Pancreas (tissue), 10 donors: ENCODE results near the gene MPP2. TPM values are rescaled to one million over a fixed set of nuclear protein-coding genes. Genes with fewer than 3 reads are reported as not detected.
A peak's percentile ranks its signal among the peaks of the same experiment; 100 is the strongest.

Experiments
- ATAC-seq, 4 donors: fragments of 200-7000 bp; cut with Tn5 transposase; one replicate each; pipeline versions ENCODE4 v1.8.0 to v1.9.1; 2020; ENCODE audit warnings: mild to moderate bottlenecking in 4 of 4, moderate library complexity in 4 of 4
- DNase-seq, 6 donors: peaks; one replicate each; pipeline ENCODE4 v3.0.0-alpha.2; 2020
- FAIRE-seq: peaks from 2 replicates; lab custom pipeline; 2012; peaks lifted over from hg19 to GRCh38; lab: Jason Lieb, UNC
- H3K27ac ChIP-seq, 4 donors: fragments of 200-600 bp; sonication (generic); 1 replicate in 3 of 4; 2 replicates in 1 of 4; pipeline versions ENCODE4 v1.5.0 to v1.8.0; 2020
- H3K27me3 ChIP-seq, 4 donors: fragments of 200-600 bp; one replicate each; pipeline ENCODE4 v1.8.0; 2021
- H3K36me3 ChIP-seq, 3 donors: fragments of 200-600 bp; sonication (generic) in 1 of 3; one replicate each; pipeline versions ENCODE4 v1.5.0 to v1.8.0; 2020 to 2021
- H3K4me1 ChIP-seq, 3 donors: fragments of 200-600 bp; one replicate each; pipeline ENCODE4 v1.8.0; 2021
- H3K4me3 ChIP-seq, 4 donors: fragments of 200-600 bp; sonication (generic) in 2 of 4; one replicate each; pipeline versions ENCODE4 v1.5.0 to v1.8.0; 2020 to 2021
- H3K9me3 ChIP-seq, 4 donors: fragments of 200-600 bp; one replicate each; pipeline ENCODE4 v1.8.0; 2021
- WGBS, 2 donors: extraction: QIAGEN DNeasy Blood & Tissue Kit; methylation state at CpG; one replicate each; pipeline ENCODE4 v1.1.7; 2013; 5-methylcytosine and 5-hydroxymethylcytosine counted together
- intact Hi-C, 3 donors: fragments of 100-400 bp; cut with DNase I; formaldehyde crosslinking; loops; one replicate each; pipeline versions ENCODE4 v1.11.1 to v1.14.2; 2022
- polyA plus RNA-seq, 2 donors: library from polyadenylated mRNA; stranded (reverse); fragments of 200-250 nt; gene quantifications; one replicate each; pipeline ENCODE4 v1.2.3, GENCODE V29; 2013
- total RNA-seq, 6 donors: library from RNA; stranded (reverse); fragmentation: NEBNext Ultra II Directional in 4 of 6; extraction: Animal tissue kit (Norgen Biotek cat#: 25700) in 4 of 6; gene quantifications; one replicate each; pipeline versions ENCODE4 v1.2.1 to v1.2.4, GENCODE V29; 2021 to 2023
- TF ChIP-seq, protein P1 (sequence below), 4 donors: fragments of 200-600 bp; sonication (generic) in 3 of 4; IDR thresholded peaks; one replicate each; pipeline versions ENCODE4 v1.5.0 to v1.8.0; 2021; ENCODE audit warnings: antibody characterized with exemption in 4 of 4
- donor health status: healthy with polysubstance abuse.
- donor health status: DM: no; HTN: no; CAD: no; lungs with moderate emphysema.
- donor health status: DM: no; HTN: no; CAD: no.
- donor health status: control.
- donor health status: control.
- donor health status: Bipolar disorder and iron deficiency.
- donor health status: DM: yes; HTN: yes; CAD: no.
- donor health status: DM: no; HTN: no; CAD: no.
- donor health status: DM: no; HTN: no; CAD: no.
- donor health status: DM: yes; HTN: yes; CAD: no.

MPP2 gene
- total and polyA plus RNA-seq, 8 donors = 1.0 to 6.6 (median 2.2) TPM

DNA sequence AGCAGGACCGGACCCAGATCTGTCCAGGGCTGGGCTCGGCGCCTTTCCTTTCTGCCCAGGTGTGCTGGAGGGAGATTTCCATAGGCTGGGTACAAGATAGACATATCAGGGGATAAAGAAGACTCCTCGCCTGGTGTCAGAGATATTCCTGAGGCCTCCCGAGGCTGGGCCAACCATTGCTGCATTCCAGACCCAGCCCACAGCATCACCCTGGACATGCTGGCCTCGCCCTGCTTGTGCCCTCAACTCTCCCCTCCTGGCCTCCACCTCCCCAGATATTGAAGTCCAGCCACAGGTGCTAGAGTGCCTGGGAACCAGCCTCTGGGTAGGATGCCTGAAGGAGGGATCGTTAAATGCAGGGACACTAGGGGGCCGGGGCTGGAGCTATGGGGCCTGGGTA is 58.2 kb downstream of the MPP2 start:
- no peak overlapping the region for H3K4me3 ChIP-seq
- FAIRE-seq = no peak
- intact Hi-C loops = no loop called here

DNA sequence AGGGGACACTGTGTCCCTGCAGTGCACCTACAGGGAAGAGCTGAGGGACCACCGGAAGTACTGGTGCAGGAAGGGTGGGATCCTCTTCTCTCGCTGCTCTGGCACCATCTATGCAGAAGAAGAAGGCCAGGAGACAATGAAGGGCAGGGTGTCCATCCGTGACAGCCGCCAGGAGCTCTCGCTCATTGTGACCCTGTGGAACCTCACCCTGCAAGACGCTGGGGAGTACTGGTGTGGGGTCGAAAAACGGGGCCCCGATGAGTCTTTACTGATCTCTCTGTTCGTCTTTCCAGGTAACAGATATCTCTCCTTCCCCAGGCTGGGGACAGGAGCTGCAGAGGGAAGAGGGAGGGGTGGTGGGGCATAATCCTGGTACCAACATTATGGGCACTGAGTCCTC is 58.7 kb downstream of the MPP2 start:
- 73 to 88% methylated on average over 10 of the region's 10 CpGs for WGBS, 2 donors
- ATAC-seq (no peak), FAIRE-seq (no peak), DNase-seq (peak in 1 of 6 donors; percentile 29)
- intact Hi-C loops = no loop called here
- Histone ChIP-seq H3K27me3 (no peaks in the 10 kb centered on the region), H3K27ac (no peak overlapping the region), H3K4me1 (peaks cover 0 to 5% (median 0%) of the 10 kb centered on the region in 3 donors), H3K9me3 (no peaks in the 10 kb centered on the region), H3K36me3 (no peaks in the 10 kb centered on the region), H3K4me3 (no peak overlapping the region)
- TF ChIP-seq, protein P1, sequence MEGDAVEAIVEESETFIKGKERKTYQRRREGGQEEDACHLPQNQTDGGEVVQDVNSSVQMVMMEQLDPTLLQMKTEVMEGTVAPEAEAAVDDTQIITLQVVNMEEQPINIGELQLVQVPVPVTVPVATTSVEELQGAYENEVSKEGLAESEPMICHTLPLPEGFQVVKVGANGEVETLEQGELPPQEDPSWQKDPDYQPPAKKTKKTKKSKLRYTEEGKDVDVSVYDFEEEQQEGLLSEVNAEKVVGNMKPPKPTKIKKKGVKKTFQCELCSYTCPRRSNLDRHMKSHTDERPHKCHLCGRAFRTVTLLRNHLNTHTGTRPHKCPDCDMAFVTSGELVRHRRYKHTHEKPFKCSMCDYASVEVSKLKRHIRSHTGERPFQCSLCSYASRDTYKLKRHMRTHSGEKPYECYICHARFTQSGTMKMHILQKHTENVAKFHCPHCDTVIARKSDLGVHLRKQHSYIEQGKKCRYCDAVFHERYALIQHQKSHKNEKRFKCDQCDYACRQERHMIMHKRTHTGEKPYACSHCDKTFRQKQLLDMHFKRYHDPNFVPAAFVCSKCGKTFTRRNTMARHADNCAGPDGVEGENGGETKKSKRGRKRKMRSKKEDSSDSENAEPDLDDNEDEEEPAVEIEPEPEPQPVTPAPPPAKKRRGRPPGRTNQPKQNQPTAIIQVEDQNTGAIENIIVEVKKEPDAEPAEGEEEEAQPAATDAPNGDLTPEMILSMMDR (IDR thresholded peaks at IDR 0.05) = no peak

More for the DNA sequence above, 58.2 kb downstream of the MPP2 start:
- H3K4me1 ChIP-seq = peaks cover 0 to 5% (median 0%) of the 10 kb centered on the region in 3 donors
- no peaks in the 10 kb centered on the region for H3K36me3 ChIP-seq
- H3K9me3 ChIP-seq = no peaks in the 10 kb centered on the region
- no peak for DNase-seq
- TF ChIP-seq, protein P1 (IDR thresholded peaks at IDR 0.05) = no peak
- 83% methylated on average over 8 of the region's 8 CpGs for WGBS, 2 donors
- no peaks in the 10 kb centered on the region for H3K27me3 ChIP-seq
- ATAC-seq = no peak
- H3K27ac ChIP-seq = no peak overlapping the region

DNA sequence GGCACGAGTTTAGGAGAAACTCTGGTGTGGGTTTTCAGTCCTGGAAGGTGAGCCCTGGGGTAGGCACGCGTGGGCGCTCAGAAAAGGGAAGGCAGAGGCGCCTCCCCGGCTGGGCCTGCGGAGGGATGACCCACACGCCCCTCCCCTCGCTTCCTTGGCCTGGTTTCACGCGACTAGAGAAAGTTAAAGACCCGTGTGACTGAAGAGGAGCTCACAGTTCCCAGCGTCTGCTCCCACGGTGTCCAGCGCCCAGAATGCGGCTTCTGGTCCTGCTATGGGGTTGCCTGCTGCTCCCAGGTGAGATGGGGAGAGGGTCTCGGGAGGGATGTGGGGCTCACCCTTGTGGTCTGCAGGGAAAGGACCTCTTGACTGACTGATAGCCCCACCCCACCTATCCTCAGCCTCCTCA is 60.4 kb downstream of the MPP2 start, which contains the start of gene CD300LG:
Gene CD300LG (plus strand): TSS at position 214 of the 409 bp plus-strand sequence. CDS start 41 bp downstream, at position 255.
- H3K27me3 ChIP-seq = no peaks in the 10 kb centered on the region
- FAIRE-seq (no peak), DNase-seq (peak in 1 of 6 donors; percentile 40), ATAC-seq (peak in 2 of 4 donors; percentile 15 to 25)
- intact Hi-C loops = no loop called here
- peaks cover 0 to 5% (median 0%) of the 10 kb centered on the region in 3 donors for H3K4me1 ChIP-seq
- no peak within 1 kb of the TSS for H3K4me3 ChIP-seq
- TF ChIP-seq, protein P1 (IDR thresholded peaks at IDR 0.05) = no peak
- 43 to 45% methylated on average over 17 of the region's 17 CpGs for WGBS, 2 donors
- H3K27ac ChIP-seq = peak within 1 kb of the TSS in 3 of 4 donors; percentile 29 to 47 (median 46)
- H3K9me3 ChIP-seq = no peaks in the 10 kb centered on the region
- H3K36me3 ChIP-seq = no peaks in the 10 kb centered on the region

DNA sequence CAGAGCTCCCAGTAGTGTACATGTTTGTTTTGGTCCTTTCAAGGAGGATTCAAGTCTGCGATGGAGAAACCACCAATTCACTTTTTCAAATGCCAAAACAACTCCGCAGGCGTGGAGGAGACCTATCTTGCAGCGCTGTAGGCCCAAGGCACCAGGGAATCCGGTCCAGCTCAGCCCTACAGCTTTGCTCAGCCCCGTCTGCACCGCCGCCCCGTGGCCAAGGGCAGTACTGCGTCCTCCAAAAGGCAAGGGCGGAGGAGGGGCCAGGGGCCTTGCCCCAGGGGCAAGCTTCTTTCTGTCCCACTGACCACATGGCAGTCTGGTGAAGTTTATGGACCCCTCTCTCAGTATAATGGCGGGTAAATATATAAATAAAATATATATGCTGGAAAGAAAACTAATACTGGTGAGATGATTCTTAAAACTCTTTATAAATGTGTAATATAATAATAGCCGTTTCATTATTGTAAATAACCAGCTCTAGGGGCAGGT is 61.1 kb downstream of the MPP2 start:
- ATAC-seq (peak; percentile 91 to 99 (median 98)), DNase-seq (peak; percentile 71 to 97 (median 86)), FAIRE-seq (no peak)
- H3K27ac ChIP-seq = peak overlapping the region in 3 of 4 donors; percentile 29 to 47 (median 46)
- peaks cover 0 to 5% (median 0%) of the 10 kb centered on the region in 3 donors for H3K4me1 ChIP-seq
- H3K36me3 ChIP-seq = no peaks in the 10 kb centered on the region
- TF ChIP-seq, protein P1 (IDR thresholded peaks at IDR 0.05) = peak; percentile 76 to 98 (median 97)
- H3K9me3 ChIP-seq = no peaks in the 10 kb centered on the region
- WGBS, 2 donors = 6 to 11% methylated on average over 13 of the region's 13 CpGs
- H3K4me3 ChIP-seq = no peak overlapping the region
- H3K27me3 ChIP-seq = no peaks in the 10 kb centered on the region
- intact Hi-C loops = no loop called here

DNA sequence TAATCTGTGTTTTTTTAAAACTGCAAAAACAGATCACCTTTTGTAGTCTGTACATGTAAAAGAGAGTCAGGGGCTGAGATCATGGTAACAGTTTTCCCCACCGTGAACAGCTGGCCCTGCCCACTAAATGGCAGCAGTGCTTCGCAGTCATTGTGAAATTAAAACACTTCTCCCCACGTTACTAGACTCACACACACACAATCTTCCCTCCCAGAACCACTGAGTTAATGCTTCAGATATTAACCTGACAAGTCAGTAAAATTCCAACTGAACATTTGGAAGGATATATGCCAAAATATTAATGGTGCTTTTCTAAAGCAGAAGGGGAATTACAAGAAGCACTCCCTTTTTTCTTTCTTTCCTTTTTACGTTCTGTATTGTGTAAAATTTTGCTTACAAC is 61.6 kb downstream of the MPP2 start:
- Histone ChIP-seq H3K4me3 (no peak overlapping the region), H3K9me3 (no peaks in the 10 kb centered on the region), H3K27me3 (no peaks in the 10 kb centered on the region), H3K36me3 (no peaks in the 10 kb centered on the region), H3K27ac (peak overlapping the region in 3 of 4 donors; percentile 29 to 47 (median 46)), H3K4me1 (peaks cover 0 to 5% (median 0%) of the 10 kb centered on the region in 3 donors)
- no peak for DNase-seq
- TF ChIP-seq, protein P1 (IDR thresholded peaks at IDR 0.05) = no peak
- no peak for FAIRE-seq
- intact Hi-C loops = no loop called here
- WGBS, 2 donors = 44 to 46% methylated on average over 4 of the region's 4 CpGs
- ATAC-seq = peak in 2 of 4 donors; percentile 11 to 32
